Measurements from ENCODE around the gene ASTN2. TPM values are rescaled to one million over a fixed set of nuclear protein-coding genes. Genes with fewer than 3 reads are reported as not detected.

The ASTN2 gene
- total and polyA plus RNA-seq, 3 donors from 2014 or later: 55.7 to 157 (median 117) TPM

- H3K27ac ChIP-seq: no peak overlapping the region
- H3K4me1 ChIP-seq: no peaks in the 10 kb centered on the region
- intact Hi-C loops (cut with DNase I; ENCODE audit: low total_unique reads): no loop called here
- H3K9me3 ChIP-seq: no peaks in the 10 kb centered on the region
- H3K36me3 ChIP-seq (ENCODE audit: low read depth, missing control alignments): no peaks in the 10 kb centered on the region
- no peaks in the 10 kb centered on the region for H3K27me3 ChIP-seq
- WGBS, 2 donors: 86 to 88% methylated on average over 4 of the region's 4 CpGs
- TF ChIP-seq POLR2A (IDR thresholded peaks at IDR 0.05) (no peak), CTCF (IDR thresholded peaks at IDR 0.05) (no peak)
- no peak for DNase-seq
- H3K4me3 ChIP-seq: no peak overlapping the region
Observed at GRCh38 chr9:116800074-116800473, 614.8 kb downstream of the ASTN2 start.

DNA sequence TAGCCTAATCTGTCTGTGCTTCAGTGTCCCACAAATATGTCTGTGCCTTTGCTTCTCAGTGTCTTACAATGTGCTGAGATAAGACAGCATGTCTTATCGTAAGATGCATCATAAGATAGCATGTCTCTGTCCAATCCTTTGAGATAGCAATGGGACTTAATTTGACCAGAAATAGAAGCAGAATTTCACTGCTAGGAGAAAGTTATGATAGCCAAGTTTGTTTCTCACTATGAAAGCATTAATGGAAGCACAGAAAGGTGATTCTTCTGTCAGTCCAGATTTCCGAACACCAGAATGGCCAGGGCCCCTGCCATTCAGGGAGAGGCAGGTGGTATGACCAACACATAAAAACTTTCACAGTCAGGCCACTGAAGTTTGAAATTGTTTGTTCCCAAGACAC, 616.3 kb downstream of the ASTN2 start:
- DNase-seq: no peak
- no peak overlapping the region for H3K27ac ChIP-seq
- no peaks in the 10 kb centered on the region for H3K4me1 ChIP-seq
- TF ChIP-seq CTCF (IDR thresholded peaks at IDR 0.05) (no peak), POLR2A (IDR thresholded peaks at IDR 0.05) (no peak)
- intact Hi-C loops (cut with DNase I; ENCODE audit: low total_unique reads): no loop called here
- no peaks in the 10 kb centered on the region for H3K9me3 ChIP-seq
- no peak overlapping the region for H3K4me3 ChIP-seq
- 44 to 69% methylated on average over 2 of the region's 2 CpGs for WGBS, 2 donors
- H3K36me3 ChIP-seq (ENCODE audit: low read depth, missing control alignments): no peaks in the 10 kb centered on the region
- H3K27me3 ChIP-seq: no peaks in the 10 kb centered on the region

GRCh38 chr9:116797276-116797675, 617.6 kb downstream of the ASTN2 start:
- Histone ChIP-seq H3K4me3 (no peak overlapping the region), H3K36me3 (ENCODE audit: low read depth, missing control alignments) (no peaks in the 10 kb centered on the region), H3K4me1 (no peaks in the 10 kb centered on the region), H3K27me3 (no peaks in the 10 kb centered on the region), H3K27ac (no peak overlapping the region), H3K9me3 (no peaks in the 10 kb centered on the region)
- no peak for TF ChIP-seq POLR2A (IDR thresholded peaks at IDR 0.05)
- TF ChIP-seq CTCF (IDR thresholded peaks at IDR 0.05): no peak
- no peak for DNase-seq
- intact Hi-C loops (cut with DNase I; ENCODE audit: low total_unique reads): no loop called here

DNA sequence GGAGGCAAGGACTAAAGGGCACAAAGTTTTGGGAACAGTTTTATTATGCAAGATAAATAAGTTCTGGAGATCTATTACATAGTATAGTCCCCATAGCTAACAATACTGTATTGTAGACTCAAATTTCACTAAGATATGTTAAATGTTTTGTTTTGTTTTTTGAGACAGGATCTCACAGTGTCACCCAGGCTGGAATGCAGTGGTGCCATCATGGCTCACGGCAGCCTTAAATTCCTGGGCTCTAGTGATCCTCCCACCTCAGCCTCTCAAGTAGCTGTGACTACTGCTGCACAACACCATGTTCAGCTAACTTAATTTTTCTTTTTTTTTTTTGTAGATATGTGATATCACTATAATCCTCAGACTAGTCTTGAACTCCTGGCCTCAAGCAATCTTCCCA, 618.2 kb downstream of the ASTN2 start:
- H3K27ac ChIP-seq: no peak overlapping the region
- DNase-seq: no peak
- WGBS, 2 donors: 59 to 66% methylated on average over 1 of the region's 1 CpG
- intact Hi-C loops (cut with DNase I; ENCODE audit: low total_unique reads): no loop called here
- no peak for TF ChIP-seq POLR2A (IDR thresholded peaks at IDR 0.05)
- TF ChIP-seq CTCF (IDR thresholded peaks at IDR 0.05): no peak
- no peaks in the 10 kb centered on the region for H3K27me3 ChIP-seq
- no peaks in the 10 kb centered on the region for H3K36me3 ChIP-seq (ENCODE audit: low read depth, missing control alignments)
- H3K4me3 ChIP-seq: no peak overlapping the region
- H3K9me3 ChIP-seq: no peaks in the 10 kb centered on the region
- H3K4me1 ChIP-seq: no peaks in the 10 kb centered on the region

- no peaks in the 10 kb centered on the region for H3K36me3 ChIP-seq (ENCODE audit: low read depth, missing control alignments)
- 37 to 44% methylated on average over 2 of the region's 2 CpGs for WGBS, 2 donors
- no peak overlapping the region for H3K4me3 ChIP-seq
- no peaks in the 10 kb centered on the region for H3K27me3 ChIP-seq
- intact Hi-C loops (cut with DNase I; ENCODE audit: low total_unique reads): no loop called here
- H3K4me1 ChIP-seq: no peaks in the 10 kb centered on the region
- no peaks in the 10 kb centered on the region for H3K9me3 ChIP-seq
- TF ChIP-seq POLR2A (IDR thresholded peaks at IDR 0.05) (no peak), CTCF (IDR thresholded peaks at IDR 0.05) (no peak)
- no peak overlapping the region for H3K27ac ChIP-seq
- no peak for DNase-seq
Observed at GRCh38 chr9:116795821-116796220, 619.0 kb downstream of the ASTN2 start.

Data from testis (tissue), 3 donors.